ENCODE results near the gene NMNAT3. TPM values are rescaled to one million over a fixed set of nuclear protein-coding genes. Genes with fewer than 3 reads are reported as not detected.

Gene NMNAT3
- total RNA-seq, 2 donors from 2014 or later: 3.0 to 14.1 TPM

- Histone ChIP-seq H3K9me3 (no peaks in the 10 kb centered on the region), H3K4me1 (ENCODE audit: control insufficient read depth in 1 of 2, low read depth in 2 of 2) (no peaks in the 10 kb centered on the region), H3K36me3 (no peaks in the 10 kb centered on the region), H3K4me3 (no peak overlapping the region), H3K27me3 (replicated peaks; ENCODE audit: insufficient read depth) (no peaks in the 10 kb centered on the region), H3K27ac (no peak overlapping the region)
- no peak for ATAC-seq (ENCODE audit: insufficient number of reproducible peaks, low FRiP score, low read depth)
- DNase-seq (ENCODE audit: low spot score): no peak
- TF ChIP-seq CTCF (IDR thresholded peaks at IDR 0.05): no peak
Measured at GRCh38 chr3:139695007-139695406, 17.2 kb upstream of the NMNAT3 start.

GRCh38 chr3:139694542-139694941, 16.8 kb upstream of the NMNAT3 start:
- H3K4me1 ChIP-seq (ENCODE audit: control insufficient read depth in 1 of 2, low read depth in 2 of 2): no peaks in the 10 kb centered on the region
- ATAC-seq (ENCODE audit: insufficient number of reproducible peaks, low FRiP score, low read depth) (no peak), DNase-seq (ENCODE audit: low spot score) (no peak)
- H3K27ac ChIP-seq: no peak overlapping the region
- no peaks in the 10 kb centered on the region for H3K36me3 ChIP-seq
- no peaks in the 10 kb centered on the region for H3K9me3 ChIP-seq
- H3K4me3 ChIP-seq: no peak overlapping the region
- no peak for TF ChIP-seq CTCF (IDR thresholded peaks at IDR 0.05)
- no peaks in the 10 kb centered on the region for H3K27me3 ChIP-seq (replicated peaks; ENCODE audit: insufficient read depth)

- Histone ChIP-seq H3K4me1 (ENCODE audit: control insufficient read depth in 1 of 2, low read depth in 2 of 2) (no peaks in the 10 kb centered on the region), H3K9me3 (no peaks in the 10 kb centered on the region), H3K27me3 (replicated peaks; ENCODE audit: insufficient read depth) (no peaks in the 10 kb centered on the region), H3K36me3 (no peaks in the 10 kb centered on the region), H3K4me3 (no peak overlapping the region), H3K27ac (no peak overlapping the region)
- no peak for ATAC-seq (ENCODE audit: insufficient number of reproducible peaks, low FRiP score, low read depth)
- DNase-seq (ENCODE audit: low spot score): no peak
- TF ChIP-seq CTCF (IDR thresholded peaks at IDR 0.05): no peak
Measured at GRCh38 chr3:139691619-139692018, 13.8 kb upstream of the NMNAT3 start.

GRCh38 chr3:139689708-139690228, 12.0 kb upstream of the NMNAT3 start:
- ATAC-seq (ENCODE audit: insufficient number of reproducible peaks, low FRiP score, low read depth) (no peak), DNase-seq (ENCODE audit: low spot score) (no peak)
- no peaks in the 10 kb centered on the region for H3K27me3 ChIP-seq (replicated peaks; ENCODE audit: insufficient read depth)
- no peak overlapping the region for H3K27ac ChIP-seq
- no peak overlapping the region for H3K4me3 ChIP-seq
- H3K4me1 ChIP-seq (ENCODE audit: control insufficient read depth in 1 of 2, low read depth in 2 of 2): no peaks in the 10 kb centered on the region
- H3K9me3 ChIP-seq: no peaks in the 10 kb centered on the region
- H3K36me3 ChIP-seq: no peaks in the 10 kb centered on the region
- no peak for TF ChIP-seq CTCF (IDR thresholded peaks at IDR 0.05)

GRCh38 chr3:139689122-139689521, 11.3 kb upstream of the NMNAT3 start:
- H3K9me3 ChIP-seq: no peaks in the 10 kb centered on the region
- H3K27ac ChIP-seq: no peak overlapping the region
- ATAC-seq (ENCODE audit: insufficient number of reproducible peaks, low FRiP score, low read depth): no peak
- DNase-seq (ENCODE audit: low spot score): no peak
- H3K36me3 ChIP-seq: no peaks in the 10 kb centered on the region
- no peaks in the 10 kb centered on the region for H3K27me3 ChIP-seq (replicated peaks; ENCODE audit: insufficient read depth)
- TF ChIP-seq CTCF (IDR thresholded peaks at IDR 0.05): no peak
- H3K4me1 ChIP-seq (ENCODE audit: control insufficient read depth in 1 of 2, low read depth in 2 of 2): no peaks in the 10 kb centered on the region
- H3K4me3 ChIP-seq: no peak overlapping the region

All from thoracic aorta (tissue), 2 donors.